Measurements from ENCODE around the gene ZFR2.

DNA sequence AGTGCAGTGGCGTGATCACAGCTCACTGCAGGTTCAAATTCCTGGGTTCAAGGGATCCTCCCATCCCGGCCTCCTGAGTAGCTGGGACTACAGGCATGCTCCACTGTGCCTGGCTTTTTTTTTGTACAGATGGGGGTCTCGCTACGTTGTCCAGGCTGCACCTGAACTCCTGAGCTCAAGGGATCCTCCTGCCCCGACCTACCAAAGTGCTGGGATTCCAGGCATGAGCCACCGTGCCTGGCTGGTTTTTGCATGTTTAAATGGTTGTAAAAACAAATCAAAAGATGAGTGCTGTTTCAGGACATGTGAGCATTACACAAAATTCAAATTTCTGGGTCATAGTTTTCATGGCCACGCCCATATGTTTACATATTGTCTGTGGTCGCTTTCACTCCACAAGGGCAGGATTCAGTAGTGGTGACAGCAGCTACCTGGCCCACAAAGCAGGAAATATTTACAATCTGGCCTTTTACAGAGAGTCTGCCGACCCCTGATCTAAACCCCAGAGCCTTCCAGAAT, 88.0 kb downstream of the ZFR2 start:
- TF ChIP-seq, protein P1, sequence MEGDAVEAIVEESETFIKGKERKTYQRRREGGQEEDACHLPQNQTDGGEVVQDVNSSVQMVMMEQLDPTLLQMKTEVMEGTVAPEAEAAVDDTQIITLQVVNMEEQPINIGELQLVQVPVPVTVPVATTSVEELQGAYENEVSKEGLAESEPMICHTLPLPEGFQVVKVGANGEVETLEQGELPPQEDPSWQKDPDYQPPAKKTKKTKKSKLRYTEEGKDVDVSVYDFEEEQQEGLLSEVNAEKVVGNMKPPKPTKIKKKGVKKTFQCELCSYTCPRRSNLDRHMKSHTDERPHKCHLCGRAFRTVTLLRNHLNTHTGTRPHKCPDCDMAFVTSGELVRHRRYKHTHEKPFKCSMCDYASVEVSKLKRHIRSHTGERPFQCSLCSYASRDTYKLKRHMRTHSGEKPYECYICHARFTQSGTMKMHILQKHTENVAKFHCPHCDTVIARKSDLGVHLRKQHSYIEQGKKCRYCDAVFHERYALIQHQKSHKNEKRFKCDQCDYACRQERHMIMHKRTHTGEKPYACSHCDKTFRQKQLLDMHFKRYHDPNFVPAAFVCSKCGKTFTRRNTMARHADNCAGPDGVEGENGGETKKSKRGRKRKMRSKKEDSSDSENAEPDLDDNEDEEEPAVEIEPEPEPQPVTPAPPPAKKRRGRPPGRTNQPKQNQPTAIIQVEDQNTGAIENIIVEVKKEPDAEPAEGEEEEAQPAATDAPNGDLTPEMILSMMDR (IDR thresholded peaks at IDR 0.05): no peak
- TF ChIP-seq POLR2A (IDR thresholded peaks at IDR 0.05): no peak

Data from lower leg skin (tissue), 3 donors.